ENCODE data around the gene EFNA5. TPM values are rescaled to one million over a fixed set of nuclear protein-coding genes. Genes with fewer than 3 reads are reported as not detected.

Gene EFNA5
- total and polyA plus RNA-seq, 2 of the 8 experiments (the other 6 are each of a cell fraction or from before 2014, with no cell fraction given) = 9.6 to 21.8 TPM

DNA sequence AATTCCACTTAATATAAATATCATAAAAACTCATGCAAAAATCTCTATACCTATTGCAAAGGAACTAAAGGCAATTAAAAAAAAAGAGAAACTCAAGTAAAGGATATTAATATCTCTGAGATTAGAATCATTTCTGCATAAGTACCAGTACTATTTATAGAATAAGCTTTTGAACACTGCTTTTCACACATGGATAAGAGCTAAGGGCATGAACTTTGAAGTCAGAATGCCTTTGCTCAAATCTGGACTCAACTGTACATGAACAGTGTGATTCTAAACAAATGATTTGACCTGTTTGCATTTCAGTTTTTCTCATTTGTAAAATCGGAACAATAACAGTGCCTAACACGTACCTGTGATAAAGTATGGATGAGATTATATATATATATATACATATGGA, 255.9 kb downstream of the EFNA5 start:
- Histone ChIP-seq H3K36me3 (ENCODE audit: control insufficient read depth in 2 of 4, insufficient read depth in 4 of 4, low read length in 3 of 4) (no peaks in the 10 kb centered on the region), H3K9ac (replicated peaks in 1 of 4; ENCODE audit: extremely low read depth in 1 of 4, low read depth in 3 of 4, low read length in 3 of 4) (peak overlapping the region in 1 of 4 experiments; percentile 49; a peak in 1 of 7 replicates), H3K14ac (ENCODE audit: insufficient read length) (no peak overlapping the region), H3K9me3 (ENCODE audit: insufficient read depth in 2 of 2, low read depth in 1 of 2, low read length in 1 of 2) (no peaks in the 10 kb centered on the region), H3K4me1 (replicated peaks in 1 of 4; ENCODE audit: control insufficient read depth in 3 of 4, insufficient read depth in 4 of 4, low read length in 3 of 4) (peaks cover 0 to 3% (median 0%) of the 10 kb centered on the region in 4 experiments; a peak in 2 of 7 replicates), H3K56ac (replicated peaks; ENCODE audit: insufficient read length, low read depth, low read length) (no peak overlapping the region), H2AK5ac (ENCODE audit: low read depth, low read length) (no peak overlapping the region), H3K4me2 (ENCODE audit: insufficient read depth in 1 of 2, low read depth in 2 of 2, low read length in 2 of 2) (no peak overlapping the region), H4K5ac (ENCODE audit: insufficient read length, low read depth, low read length) (no peak overlapping the region), H2BK20ac (ENCODE audit: low read length) (no peak overlapping the region), H4K91ac (replicated peaks; ENCODE audit: insufficient read length, low read length) (no peak overlapping the region), H3K23me2 (ENCODE audit: low read depth, low read length) (no peaks in the 10 kb centered on the region), H3K27ac (ENCODE audit: low read depth, low read length) (no peak overlapping the region), H2BK15ac (ENCODE audit: low read length) (no peak overlapping the region), H2BK120ac (replicated peaks; ENCODE audit: low read depth, low read length) (no peak overlapping the region), H3K79me1 (ENCODE audit: low read depth, low read length) (no peaks in the 10 kb centered on the region), H3K18ac (ENCODE audit: extremely low read depth, low read length) (no peak overlapping the region), H3K4ac (replicated peaks; ENCODE audit: insufficient read length, low read depth, low read length) (no peak overlapping the region), H2BK5ac (ENCODE audit: low read depth, low read length) (no peak overlapping the region), H3K79me2 (ENCODE audit: control insufficient read depth in 1 of 2, insufficient read depth in 2 of 2, low read length in 2 of 2) (no peaks in the 10 kb centered on the region), H3K27me3 (replicated peaks in 1 of 4; ENCODE audit: control insufficient read depth in 3 of 4, extremely low read depth in 1 of 4, insufficient read depth in 3 of 4, low read length in 3 of 4) (no peaks in the 10 kb centered on the region), H3K23ac (ENCODE audit: insufficient read length) (no peak overlapping the region), H4K8ac (ENCODE audit: extremely low read depth, insufficient read depth, low read length) (no peak overlapping the region), H3K4me3 (ENCODE audit: extremely low read depth in 1 of 4, insufficient read depth in 2 of 4, low read depth in 3 of 4, low read length in 4 of 4) (no peak overlapping the region), H4K20me1 (replicated peaks in 1 of 2; ENCODE audit: control insufficient read depth in 1 of 2, insufficient read depth in 2 of 2, low read length in 2 of 2) (no peaks in the 10 kb centered on the region), H2BK12ac (ENCODE audit: low read depth, low read length) (no peak overlapping the region), H2AFZ (ENCODE audit: low read length) (no peak overlapping the region)
- no peak for DNase-seq (ENCODE audit: low read depth in 1 of 2, low spot score in 2 of 2)
- FAIRE-seq = no peak
- CTCF ChIA-PET (ENCODE audit: partially characterized antibody) = interaction anchor here (0.6 to 1.6 kb wide), 3 partner anchors 14 to 166 kb away, joined by 3 to 4 read pairs (median 3); no protein-coding TSS in a partner anchor
- POLR2A ChIA-PET (ENCODE audit: partially characterized antibody) = interaction anchor here (1.0 to 1.1 kb wide), 2 partner anchors 12 to 54 kb away, joined by 3 read pairs; no protein-coding TSS in a partner anchor
- TF ChIP-seq BACH1 (IDR thresholded peaks at IDR 0.05; ENCODE audit: low read length) = no peak
- TF ChIP-seq SP1 (IDR thresholded peaks at IDR 0.05; ENCODE audit: low read depth, low read length) = no peak
- no peak for TF ChIP-seq TAF7 (optimal IDR thresholded peaks at IDR 0.05; ENCODE audit: borderline replicate concordance, low read depth, low read length)
- TF ChIP-seq SRF (IDR thresholded peaks at IDR 0.05; ENCODE audit: low read depth, low read length) = no peak
- TF ChIP-seq TEAD4 (IDR thresholded peaks at IDR 0.05; ENCODE audit: low read depth, low read length) = no peak
- no peak for TF ChIP-seq SIX5 (IDR thresholded peaks at IDR 0.05; ENCODE audit: low read depth, low read length)
- TF ChIP-seq HDAC2 (IDR thresholded peaks at IDR 0.05; ENCODE audit: borderline replicate concordance in 1 of 2, low read depth in 2 of 2, low read length in 2 of 2) = no peak
- 87% methylated on average over 2 of the region's 2 CpGs; no CpG with 5 or more reads in 1 of the 2 experiments for WGBS, 2 experiments (ENCODE audit: extremely low coverage in 1 of 2, insufficient coverage in 1 of 2, insufficient read length in 1 of 2, insufficient replicate concordance in 2 of 2, low coverage in 1 of 2, low lambda C conversion rate in 2 of 2, missing lambda C conversion rate in 1 of 2)

Measured in H1 (cell line).